Mucosa of descending colon (tissue), 3 donors: ENCODE results near the gene MED13L. TPM values are rescaled to one million over a fixed set of nuclear protein-coding genes. Genes with fewer than 3 reads are reported as not detected.
A peak's percentile ranks its signal among the peaks of the same experiment; 100 is the strongest.

ENCODE experiments used
- ATAC-seq: fragments of 200-7000 bp; cut with Tn5 transposase; one replicate; pipeline ENCODE4 v1.9.1; 2020; ENCODE audit warnings: mild to moderate bottlenecking, moderate library complexity
- DNase-seq, 3 donors: peaks; one replicate each; pipeline ENCODE4 v3.0.0-alpha.2; 2020
- H3K36me3 ChIP-seq: fragments of 200-600 bp; one replicate; pipeline ENCODE4 v1.8.0; 2021; ENCODE audit warnings: low read depth, mild to moderate bottlenecking
- H3K4me1 ChIP-seq: fragments of 200-600 bp; one replicate; pipeline ENCODE4 v1.8.0; 2021; ENCODE audit warnings: low read depth, mild to moderate bottlenecking
- H3K4me3 ChIP-seq: fragments of 200-600 bp; one replicate; pipeline ENCODE4 v1.8.0; 2021; ENCODE audit warnings: mild to moderate bottlenecking
- H3K9me3 ChIP-seq: fragments of 200-600 bp; one replicate; pipeline ENCODE4 v1.8.0; 2021; ENCODE audit warnings: mild to moderate bottlenecking
- intact Hi-C, 2 donors: fragments of 100-400 bp; cut with DNase I in 1 of 2; cut with micrococcal nuclease in 1 of 2; formaldehyde crosslinking; loops; one replicate each; pipeline versions ENCODE4 v1.11.0 to v1.11.1; 2022; cut with DNase I, micrococcal nuclease
- total RNA-seq, 3 donors: library from RNA; stranded (reverse); fragmentation: NEBNext Ultra II Directional in 2 of 3; extraction: Animal tissue kit (Norgen Biotek cat#: 25700) in 2 of 3; gene quantifications; one replicate each; pipeline versions ENCODE4 v1.2.1 to v1.2.4, GENCODE V29; 2021 to 2023
- TF ChIP-seq, protein P1 (sequence below): fragments of 200-600 bp; IDR thresholded peaks from one replicate; pipeline ENCODE4 v1.8.0; 2022; ENCODE audit warnings: antibody characterized with exemption, mild to moderate bottlenecking
- donor health status: DM: no; HTN: no; CAD: no; lungs with moderate emphysema.
- donor health status: DM: no; HTN: no; CAD: no.
- donor health status: DM: no; HTN: yes; CAD: no.

The MED13L gene
- total RNA-seq, 3 donors from 2014 or later: 96.9 to 165 (median 135) TPM

GRCh38 chr12:116164250-116165035, 113.0 kb downstream of the MED13L start:
- Histone ChIP-seq H3K4me1 (peaks cover 16% of the 10 kb centered on the region), H3K4me3 (no peak overlapping the region), H3K9me3 (no peaks in the 10 kb centered on the region), H3K36me3 (no peaks in the 10 kb centered on the region)
- intact Hi-C loops: no loop called here
- ATAC-seq (peak; percentile 56), DNase-seq (no peak)
- TF ChIP-seq, protein P1, sequence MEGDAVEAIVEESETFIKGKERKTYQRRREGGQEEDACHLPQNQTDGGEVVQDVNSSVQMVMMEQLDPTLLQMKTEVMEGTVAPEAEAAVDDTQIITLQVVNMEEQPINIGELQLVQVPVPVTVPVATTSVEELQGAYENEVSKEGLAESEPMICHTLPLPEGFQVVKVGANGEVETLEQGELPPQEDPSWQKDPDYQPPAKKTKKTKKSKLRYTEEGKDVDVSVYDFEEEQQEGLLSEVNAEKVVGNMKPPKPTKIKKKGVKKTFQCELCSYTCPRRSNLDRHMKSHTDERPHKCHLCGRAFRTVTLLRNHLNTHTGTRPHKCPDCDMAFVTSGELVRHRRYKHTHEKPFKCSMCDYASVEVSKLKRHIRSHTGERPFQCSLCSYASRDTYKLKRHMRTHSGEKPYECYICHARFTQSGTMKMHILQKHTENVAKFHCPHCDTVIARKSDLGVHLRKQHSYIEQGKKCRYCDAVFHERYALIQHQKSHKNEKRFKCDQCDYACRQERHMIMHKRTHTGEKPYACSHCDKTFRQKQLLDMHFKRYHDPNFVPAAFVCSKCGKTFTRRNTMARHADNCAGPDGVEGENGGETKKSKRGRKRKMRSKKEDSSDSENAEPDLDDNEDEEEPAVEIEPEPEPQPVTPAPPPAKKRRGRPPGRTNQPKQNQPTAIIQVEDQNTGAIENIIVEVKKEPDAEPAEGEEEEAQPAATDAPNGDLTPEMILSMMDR: no peak

DNA sequence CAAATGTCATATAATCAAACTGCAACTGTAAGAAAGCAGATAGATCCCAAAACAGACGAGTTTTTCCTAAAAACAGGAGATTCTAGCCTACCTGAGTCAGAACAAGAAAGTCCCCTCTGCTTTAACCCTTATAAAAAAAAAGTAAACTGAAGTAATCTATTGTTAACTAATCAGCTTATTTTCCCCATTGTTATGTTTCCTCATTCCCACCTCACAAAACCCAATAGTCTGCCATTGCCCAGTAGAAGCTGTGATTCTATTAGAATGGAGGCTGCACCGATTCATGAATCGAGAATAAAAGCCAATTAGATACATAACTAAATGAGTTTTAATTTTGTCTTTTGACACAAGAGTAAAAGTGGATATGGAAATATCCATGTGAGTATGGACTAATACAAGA, 115.4 kb downstream of the MED13L start:
- peaks cover 16% of the 10 kb centered on the region for H3K4me1 ChIP-seq
- no peak for DNase-seq
- H3K4me3 ChIP-seq: no peak overlapping the region

GRCh38 chr12:116161588-116161987, 115.9 kb downstream of the MED13L start:
- TF ChIP-seq, protein P1: no peak
- ATAC-seq (peak; percentile 60), DNase-seq (no peak)
- intact Hi-C loops: no loop called here
- H3K4me1 ChIP-seq: peaks cover 16% of the 10 kb centered on the region
- H3K9me3 ChIP-seq: no peaks in the 10 kb centered on the region
- H3K4me3 ChIP-seq: no peak overlapping the region
- H3K36me3 ChIP-seq: no peaks in the 10 kb centered on the region

More for the DNA sequence above, 115.4 kb downstream of the MED13L start:
- Histone ChIP-seq H3K36me3 (no peaks in the 10 kb centered on the region), H3K9me3 (no peaks in the 10 kb centered on the region)
- TF ChIP-seq, protein P1: no peak
- intact Hi-C loops: no loop called here
- no peak for ATAC-seq

- intact Hi-C loops: no loop called here
- DNase-seq: no peak
- Histone ChIP-seq H3K36me3 (no peaks in the 10 kb centered on the region), H3K4me3 (no peak overlapping the region), H3K4me1 (peaks cover 16% of the 10 kb centered on the region), H3K9me3 (no peaks in the 10 kb centered on the region)
- TF ChIP-seq, protein P1: no peak
- ATAC-seq: no peak
Observed at GRCh38 chr12:116160883-116161458, 116.5 kb downstream of the MED13L start.

DNA sequence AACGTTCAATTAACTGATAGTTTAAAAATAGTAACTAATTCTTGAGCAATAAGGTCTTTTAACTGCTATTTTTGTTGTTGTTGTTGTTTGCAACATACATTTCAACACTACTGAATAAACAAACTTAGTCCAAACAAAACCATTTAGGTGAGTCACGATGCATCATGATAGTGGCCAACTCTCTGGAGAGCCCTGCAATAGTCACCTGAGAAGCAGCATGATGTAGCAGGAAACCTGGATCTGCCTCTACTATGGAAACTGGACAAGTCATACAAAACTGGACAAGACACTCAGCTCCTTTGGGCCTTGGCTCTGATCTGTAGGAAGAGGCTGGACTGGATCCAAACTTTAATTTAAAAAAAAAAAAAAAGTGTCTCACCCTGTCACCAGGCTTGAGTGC, 117.3 kb downstream of the MED13L start:
- Histone ChIP-seq H3K4me1 (peaks cover 11% of the 10 kb centered on the region), H3K9me3 (no peaks in the 10 kb centered on the region), H3K4me3 (no peak overlapping the region), H3K36me3 (no peaks in the 10 kb centered on the region)
- ATAC-seq: no peak
- intact Hi-C loops: no loop called here
- no peak for DNase-seq
- TF ChIP-seq, protein P1: no peak
